ENCODE data around the gene RNF212.

The RNF212 gene

GRCh38 chr4:1050486-1051213 lies 62.7 kb downstream of the RNF212 start:
- TF ChIP-seq, protein P1, sequence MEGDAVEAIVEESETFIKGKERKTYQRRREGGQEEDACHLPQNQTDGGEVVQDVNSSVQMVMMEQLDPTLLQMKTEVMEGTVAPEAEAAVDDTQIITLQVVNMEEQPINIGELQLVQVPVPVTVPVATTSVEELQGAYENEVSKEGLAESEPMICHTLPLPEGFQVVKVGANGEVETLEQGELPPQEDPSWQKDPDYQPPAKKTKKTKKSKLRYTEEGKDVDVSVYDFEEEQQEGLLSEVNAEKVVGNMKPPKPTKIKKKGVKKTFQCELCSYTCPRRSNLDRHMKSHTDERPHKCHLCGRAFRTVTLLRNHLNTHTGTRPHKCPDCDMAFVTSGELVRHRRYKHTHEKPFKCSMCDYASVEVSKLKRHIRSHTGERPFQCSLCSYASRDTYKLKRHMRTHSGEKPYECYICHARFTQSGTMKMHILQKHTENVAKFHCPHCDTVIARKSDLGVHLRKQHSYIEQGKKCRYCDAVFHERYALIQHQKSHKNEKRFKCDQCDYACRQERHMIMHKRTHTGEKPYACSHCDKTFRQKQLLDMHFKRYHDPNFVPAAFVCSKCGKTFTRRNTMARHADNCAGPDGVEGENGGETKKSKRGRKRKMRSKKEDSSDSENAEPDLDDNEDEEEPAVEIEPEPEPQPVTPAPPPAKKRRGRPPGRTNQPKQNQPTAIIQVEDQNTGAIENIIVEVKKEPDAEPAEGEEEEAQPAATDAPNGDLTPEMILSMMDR (IDR thresholded peaks at IDR 0.05; ENCODE audit: low read depth, low read length) = peak; percentile 33
- no peak for DNase-seq (ENCODE audit: extremely low read depth, low read depth)

DNA sequence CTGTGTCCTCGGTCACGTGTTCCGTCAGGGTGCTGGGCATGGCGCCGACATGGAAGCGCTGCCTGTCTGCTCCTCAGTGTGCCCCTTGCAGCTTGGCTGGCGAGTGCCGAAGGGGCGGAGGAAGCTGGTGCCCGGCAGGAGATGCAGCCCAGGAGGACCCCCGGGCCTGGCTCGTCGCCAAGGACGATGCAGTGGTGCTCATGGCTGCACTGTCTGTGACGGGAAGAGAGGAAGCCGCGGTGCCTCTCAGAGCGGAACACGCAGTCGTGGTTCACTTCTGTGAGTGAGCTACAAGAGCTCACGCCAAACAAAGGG lies 63.8 kb downstream of the RNF212 start:
- DNase-seq (ENCODE audit: extremely low read depth, low read depth) = no peak
- TF ChIP-seq, protein P1 (IDR thresholded peaks at IDR 0.05; ENCODE audit: low read depth, low read length) = no peak

- TF ChIP-seq, protein P1 (IDR thresholded peaks at IDR 0.05; ENCODE audit: low read depth, low read length) = no peak
- no peak for DNase-seq (ENCODE audit: extremely low read depth, low read depth)
Observed at GRCh38 chr4:1048773-1049590, 64.4 kb downstream of the RNF212 start.

- no peak for DNase-seq (ENCODE audit: extremely low read depth, low read depth)
- TF ChIP-seq, protein P1 (IDR thresholded peaks at IDR 0.05; ENCODE audit: low read depth, low read length) = no peak
Observed at GRCh38 chr4:1047976-1048772, 65.2 kb downstream of the RNF212 start.

GRCh38 chr4:1047106-1047975 lies 66.0 kb downstream of the RNF212 start:
- TF ChIP-seq, protein P1 (IDR thresholded peaks at IDR 0.05; ENCODE audit: low read depth, low read length) = no peak
- no peak for DNase-seq (ENCODE audit: extremely low read depth, low read depth)

GRCh38 chr4:1046581-1047011 lies 66.8 kb downstream of the RNF212 start:
- peak; percentile 45 for DNase-seq (ENCODE audit: extremely low read depth, low read depth)

GRCh38 chr4:1045595-1046201 lies 67.7 kb downstream of the RNF212 start:
- TF ChIP-seq, protein P1 (IDR thresholded peaks at IDR 0.05; ENCODE audit: low read depth, low read length) = no peak

More at GRCh38 chr4:1045595-1046201, 67.7 kb downstream of the RNF212 start:
- DNase-seq (ENCODE audit: extremely low read depth, low read depth) = no peak

Data from AG09319 (cell line).